ENCODE data around the gene EPYC.

The EPYC gene

DNA sequence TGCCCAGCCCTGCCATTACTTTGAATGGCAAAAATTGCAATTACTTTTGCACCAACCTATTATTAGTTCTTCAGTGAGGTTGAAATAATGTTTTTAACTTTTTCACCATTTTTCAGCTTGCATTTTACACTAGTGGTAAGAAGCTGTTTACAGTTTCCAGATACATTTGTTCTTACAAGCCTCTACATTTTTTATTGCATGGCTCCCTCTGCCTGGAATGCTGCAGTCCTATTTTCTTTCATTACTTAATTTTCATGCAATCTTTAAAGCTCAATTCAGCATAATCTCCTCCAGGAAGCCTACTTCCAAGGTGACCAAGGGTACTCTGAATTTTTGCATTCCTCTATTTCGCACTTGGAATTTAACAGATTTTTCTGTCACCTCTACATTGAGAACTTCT, 83.2 kb downstream of the EPYC start:
- H3K9me3 ChIP-seq (ENCODE audit: control insufficient read depth, low read length) = no peaks in the 10 kb centered on the region
- H3K36me3 ChIP-seq (ENCODE audit: control insufficient read depth, insufficient read depth, low read length) = no peaks in the 10 kb centered on the region
- H3K4me3 ChIP-seq (ENCODE audit: low read length) = no peak overlapping the region
- H3K4me1 ChIP-seq (ENCODE audit: control insufficient read depth, insufficient read depth, low read length) = no peaks in the 10 kb centered on the region
- no peak overlapping the region for H3K9ac ChIP-seq (ENCODE audit: low read length)
- no peaks in the 10 kb centered on the region for H3K27me3 ChIP-seq (ENCODE audit: control insufficient read depth, insufficient read depth, low read length)

DNA sequence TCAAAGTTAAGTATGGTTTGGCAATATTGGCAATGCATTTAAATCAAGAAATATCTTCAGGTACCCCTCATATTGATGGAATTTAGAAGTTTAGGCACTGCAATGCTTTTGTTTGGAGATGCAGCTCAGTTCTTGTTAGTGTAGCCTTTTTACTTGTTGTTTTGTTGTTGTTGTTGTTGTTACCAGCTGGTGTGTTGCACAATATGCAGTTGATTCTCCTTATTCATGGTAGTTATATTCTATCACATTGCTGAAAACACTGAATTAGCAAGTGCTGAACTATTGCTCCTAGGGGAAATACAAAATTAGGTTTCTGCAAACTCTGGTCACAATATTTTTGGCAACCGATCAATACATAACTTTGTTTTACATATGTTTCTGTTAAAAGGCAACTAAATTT, 84.5 kb downstream of the EPYC start:
- H3K4me3 ChIP-seq (ENCODE audit: low read length) = no peak overlapping the region
- H3K4me1 ChIP-seq (ENCODE audit: control insufficient read depth, insufficient read depth, low read length) = no peaks in the 10 kb centered on the region
- no peaks in the 10 kb centered on the region for H3K9me3 ChIP-seq (ENCODE audit: control insufficient read depth, low read length)
- H3K9ac ChIP-seq (ENCODE audit: low read length) = no peak overlapping the region
- no peaks in the 10 kb centered on the region for H3K36me3 ChIP-seq (ENCODE audit: control insufficient read depth, insufficient read depth, low read length)
- H3K27me3 ChIP-seq (ENCODE audit: control insufficient read depth, insufficient read depth, low read length) = no peaks in the 10 kb centered on the region

DNA sequence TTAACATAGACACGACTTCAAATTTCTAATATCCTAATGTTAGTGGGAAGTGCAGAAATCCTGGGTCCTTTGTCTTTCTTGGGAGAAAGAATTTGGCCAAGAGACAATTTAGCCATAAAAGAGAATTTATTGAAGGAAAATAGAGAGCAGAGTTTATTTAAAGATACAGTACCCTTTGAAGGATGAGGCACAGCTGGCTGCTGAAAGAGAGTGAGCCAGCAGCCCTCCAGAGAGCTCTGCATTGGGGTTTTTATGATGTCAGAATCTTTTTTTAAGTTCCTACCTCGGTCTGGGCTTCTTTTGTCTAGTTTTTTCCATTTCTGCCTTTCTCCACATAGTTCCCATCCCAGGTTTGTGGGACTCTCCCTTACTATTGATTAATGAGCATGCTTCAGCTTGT, 87.3 kb downstream of the EPYC start:
- Histone ChIP-seq H3K4me1 (ENCODE audit: control insufficient read depth, insufficient read depth, low read length) (no peaks in the 10 kb centered on the region), H3K4me3 (ENCODE audit: low read length) (no peak overlapping the region), H3K36me3 (ENCODE audit: control insufficient read depth, insufficient read depth, low read length) (no peaks in the 10 kb centered on the region), H3K9ac (ENCODE audit: low read length) (no peak overlapping the region), H3K27me3 (ENCODE audit: control insufficient read depth, insufficient read depth, low read length) (no peaks in the 10 kb centered on the region), H3K9me3 (ENCODE audit: control insufficient read depth, low read length) (no peaks in the 10 kb centered on the region)

DNA sequence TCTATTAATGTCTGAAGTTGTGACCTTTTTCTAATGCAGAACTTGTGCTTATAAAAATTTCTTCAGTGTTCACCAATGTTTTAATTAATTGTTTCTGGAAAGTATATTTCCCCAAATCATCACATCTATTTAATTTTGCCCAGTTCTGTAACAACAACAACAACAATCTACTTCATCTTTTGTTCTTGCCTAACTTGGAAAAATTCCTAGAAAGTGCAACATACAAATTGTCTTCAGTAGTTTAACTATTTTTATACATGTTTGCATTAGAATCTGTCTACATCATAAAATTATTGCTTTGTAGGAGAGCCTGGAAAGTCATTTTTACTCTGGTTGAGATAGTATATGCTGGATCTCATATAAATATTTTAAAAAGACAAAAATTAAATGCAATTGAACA, 88.3 kb downstream of the EPYC start:
- H3K4me3 ChIP-seq (ENCODE audit: low read length) = no peak overlapping the region
- no peaks in the 10 kb centered on the region for H3K27me3 ChIP-seq (ENCODE audit: control insufficient read depth, insufficient read depth, low read length)
- no peaks in the 10 kb centered on the region for H3K36me3 ChIP-seq (ENCODE audit: control insufficient read depth, insufficient read depth, low read length)
- H3K4me1 ChIP-seq (ENCODE audit: control insufficient read depth, insufficient read depth, low read length) = no peaks in the 10 kb centered on the region
- no peaks in the 10 kb centered on the region for H3K9me3 ChIP-seq (ENCODE audit: control insufficient read depth, low read length)
- H3K9ac ChIP-seq (ENCODE audit: low read length) = no peak overlapping the region

DNA sequence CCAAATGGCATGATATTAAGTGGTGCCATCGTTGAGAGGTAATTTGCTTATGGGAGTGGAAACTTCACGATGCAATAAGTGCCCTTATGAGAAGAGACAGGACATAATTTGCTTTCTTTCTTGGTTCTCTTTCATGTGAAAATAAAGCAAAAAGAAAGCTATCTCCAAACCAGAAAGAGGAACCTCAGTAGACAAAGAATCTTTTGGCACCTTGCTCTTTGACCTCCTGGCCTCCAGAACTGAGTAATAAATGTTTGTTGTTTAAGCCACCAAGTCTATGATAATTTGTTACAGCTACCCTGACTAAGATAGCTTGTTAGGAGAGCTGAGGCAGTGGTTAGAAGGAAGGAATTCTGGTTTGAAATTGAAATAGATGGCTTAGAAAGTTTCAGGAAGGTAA, 89.4 kb downstream of the EPYC start:
- H3K9me3 ChIP-seq (ENCODE audit: control insufficient read depth, low read length) = no peaks in the 10 kb centered on the region
- H3K4me1 ChIP-seq (ENCODE audit: control insufficient read depth, insufficient read depth, low read length) = no peaks in the 10 kb centered on the region
- no peak overlapping the region for H3K9ac ChIP-seq (ENCODE audit: low read length)
- no peaks in the 10 kb centered on the region for H3K36me3 ChIP-seq (ENCODE audit: control insufficient read depth, insufficient read depth, low read length)
- H3K27me3 ChIP-seq (ENCODE audit: control insufficient read depth, insufficient read depth, low read length) = no peaks in the 10 kb centered on the region
- H3K4me3 ChIP-seq (ENCODE audit: low read length) = no peak overlapping the region
